SU-DHL-6 (cell line): ENCODE data around the gene WAPL.
"Not testable (repeated sequence)": the region's sequence is repeated elsewhere in the genome, so short reads cannot be mapped to it uniquely, and the experiment has no call there.

Experiments used
- H2AFZ ChIP-seq: fragments of 200-600 bp; sonication (generic); 2 replicates; pipeline ENCODE4 v1.6.1; 2014; ENCODE audit warnings: low read depth, mild to moderate bottlenecking, moderate library complexity, mixed read lengths, antibody characterized with exemption, low read length; ENCODE audit not compliant: severe bottlenecking
- H3F3A ChIP-seq: fragments of 200-600 bp; shearing (Covaris generic); 2 replicates; pipeline ENCODE4 v1.6.0; 2016; ENCODE audit warnings: antibody characterized with exemption, mild to moderate bottlenecking; ENCODE audit not compliant: insufficient read depth
- H3K27ac ChIP-seq: fragments of 200-600 bp; sonication (generic); 2 replicates; pipeline ENCODE4 v1.5.1; 2016; ENCODE audit warnings: low read depth, mild to moderate bottlenecking, low read length, moderate library complexity, mixed read lengths
- H3K27me3 ChIP-seq: fragments of 200-600 bp; sonication (generic), shearing (Covaris generic); 2 replicates; pipeline ENCODE4 v1.6.0; 2014; ENCODE audit warnings: mild to moderate bottlenecking, low read length
- H3K36me3 ChIP-seq: fragments of 200-600 bp; sonication (generic); 2 replicates; pipeline ENCODE4 v1.6.1; 2014; ENCODE audit warnings: mild to moderate bottlenecking, low read length, mixed read lengths
- H3K4me2 ChIP-seq: fragments of 300-600, 200-600 bp; shearing (Covaris generic), sonication (generic); 2 replicates; pipeline ENCODE4 v1.6.0; 2014; ENCODE audit warnings: low read length, low read depth, mild to moderate bottlenecking; ENCODE audit not compliant: poor library complexity, severe bottlenecking
- H3K4me3 ChIP-seq: fragments of 200-600 bp; sonication (generic); 2 replicates; pipeline ENCODE4 v1.5.1; 2014; ENCODE audit warnings: antibody characterized with exemption, low read length, mild to moderate bottlenecking, mixed read lengths; ENCODE audit not compliant: insufficient read depth, poor library complexity, severe bottlenecking
- H3K79me2 ChIP-seq: fragments of 200-600 bp; sonication (generic); 2 replicates; pipeline ENCODE4 v1.6.1; 2014; ENCODE audit warnings: mild to moderate bottlenecking, low read length, moderate library complexity; ENCODE audit not compliant: insufficient read depth
- H3K9ac ChIP-seq: fragments of 200-600 bp; sonication (generic); 2 replicates; pipeline ENCODE4 v1.7.0; 2014; ENCODE audit warnings: mild to moderate bottlenecking, low read length
- H3K9me2 ChIP-seq: fragments of 200-600 bp; sonication (generic); replicated peaks from 2 replicates; pipeline ENCODE4 v1.6.1; 2014; ENCODE audit warnings: low read length; ENCODE audit not compliant: insufficient read depth
- H3K9me3 ChIP-seq: fragments of 200-600 bp; sonication (generic); 2 replicates; pipeline ENCODE4 v1.6.1; 2014; ENCODE audit warnings: low read length, mixed read lengths; ENCODE audit not compliant: insufficient read depth
- H4K20me1 ChIP-seq: fragments of 200-600 bp; sonication (generic); 2 replicates; pipeline ENCODE4 v1.6.1; 2014; ENCODE audit warnings: low read depth, mild to moderate bottlenecking, antibody characterized with exemption, low read length, moderate library complexity, mixed read lengths
- CTCF ChIP-seq: fragments of 200-600 bp; sonication (generic); IDR thresholded peaks from one replicate; pipeline ENCODE4 v1.5.1; 2017; ENCODE audit warnings: antibody characterized with exemption, mild to moderate bottlenecking, low read length, moderate library complexity; ENCODE audit not compliant: insufficient read depth, poor library complexity, severe bottlenecking
- EZH2phosphoT487 ChIP-seq: fragments of 200-600 bp; sonication (generic), shearing (Covaris generic); conservative IDR thresholded peaks from 2 replicates; pipeline ENCODE4 v1.6.1; 2018; ENCODE audit warnings: mild to moderate bottlenecking, antibody characterized with exemption, low read length, moderate library complexity, mixed read lengths

WAPL gene

GRCh38 chr10:86538547-86538946, 17.0 kb upstream of the WAPL start:
- Histone ChIP-seq H3K9me2 (no peaks in the 10 kb centered on the region), H3K27me3 (no peaks in the 10 kb centered on the region), H3K9me3 (no peaks in the 10 kb centered on the region), H3K27ac (no peak overlapping the region), H3K4me2 (no peak overlapping the region), H3K36me3 (no peaks in the 10 kb centered on the region), H3K9ac (no peak overlapping the region), H3K79me2 (no peaks in the 10 kb centered on the region), H2AFZ (no peak overlapping the region), H3K4me3 (no peak overlapping the region), H4K20me1 (no peaks in the 10 kb centered on the region), H3F3A (no peaks in the 10 kb centered on the region)
- TF ChIP-seq CTCF (no peak), EZH2phosphoT487 (no peak)

GRCh38 chr10:86538040-86538439, 16.4 kb upstream of the WAPL start:
- H3K27ac ChIP-seq, H3K27me3 ChIP-seq, H3F3A ChIP-seq, H3K79me2 ChIP-seq, H4K20me1 ChIP-seq, H3K9me2 ChIP-seq, H3K36me3 ChIP-seq, H2AFZ ChIP-seq, H3K4me3 ChIP-seq, H3K4me2 ChIP-seq, H3K9ac ChIP-seq, H3K9me3 ChIP-seq: not testable (repeated sequence)

GRCh38 chr10:86536294-86536861, 14.8 kb upstream of the WAPL start:
- Histone ChIP-seq H3F3A (no peaks in the 10 kb centered on the region), H3K9ac (peak overlapping the region; percentile 52), H3K79me2 (no peaks in the 10 kb centered on the region), H3K4me2 (peak overlapping the region; percentile 80), H3K36me3 (no peaks in the 10 kb centered on the region), H3K9me2 (no peaks in the 10 kb centered on the region), H4K20me1 (no peaks in the 10 kb centered on the region), H2AFZ (peak overlapping the region; percentile 62), H3K27ac (peak overlapping the region; percentile 38), H3K4me3 (no peak overlapping the region), H3K9me3 (no peaks in the 10 kb centered on the region), H3K27me3 (no peaks in the 10 kb centered on the region)
- no peak for TF ChIP-seq CTCF
- no peak for TF ChIP-seq EZH2phosphoT487

GRCh38 chr10:86535132-86535882, 13.7 kb upstream of the WAPL start:
- Histone ChIP-seq H3K9me3 (no peaks in the 10 kb centered on the region), H3K4me3 (peak overlapping the region; percentile 42), H3K9me2 (no peaks in the 10 kb centered on the region), H3K36me3 (no peaks in the 10 kb centered on the region), H3F3A (no peaks in the 10 kb centered on the region), H3K4me2 (peak overlapping the region; percentile 80), H3K27ac (peak overlapping the region; percentile 64), H3K9ac (peak overlapping the region; percentile 52), H4K20me1 (no peaks in the 10 kb centered on the region), H3K79me2 (no peaks in the 10 kb centered on the region), H3K27me3 (no peaks in the 10 kb centered on the region), H2AFZ (peak overlapping the region; percentile 83)
- TF ChIP-seq CTCF: no peak
- no peak for TF ChIP-seq EZH2phosphoT487
